Activated CD4-positive, alpha-beta T cell treated with anti-CD3 and anti-CD28 coated beads for 48 hours (primary cell): ENCODE results near the gene UBE2K.
A peak's percentile ranks its signal among the peaks of the same experiment; 100 is the strongest.
"Not testable (repeated sequence)": the region's sequence is repeated elsewhere in the genome, so short reads cannot be mapped to it uniquely, and the experiment has no call there.

Experiments
- DNase-seq: peaks from one replicate; pipeline ENCODE4 v3.0.0-alpha.2; 2020

UBE2K gene

DNA sequence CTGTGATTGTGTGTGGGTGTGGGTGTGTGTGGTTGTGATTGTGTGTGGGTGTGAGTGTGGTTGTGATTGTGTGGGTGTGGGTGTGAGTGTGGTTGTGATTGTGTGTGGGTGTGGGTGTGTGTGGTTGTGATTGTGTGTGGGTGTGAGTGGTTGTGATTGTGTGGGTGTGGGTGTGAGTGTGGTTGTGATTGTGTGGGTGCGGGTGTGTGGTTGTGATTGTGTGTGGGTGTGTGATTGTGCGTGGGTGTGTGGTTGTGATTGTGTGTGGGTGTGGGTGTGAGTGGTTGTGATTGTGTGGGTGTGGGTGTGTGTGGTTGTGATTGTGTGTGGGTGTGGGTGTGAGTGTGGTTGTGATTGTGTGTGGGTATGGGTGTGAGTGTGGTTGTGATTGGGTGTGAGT lies 115.8 kb downstream of the UBE2K start:
- not testable (repeated sequence) for DNase-seq

DNA sequence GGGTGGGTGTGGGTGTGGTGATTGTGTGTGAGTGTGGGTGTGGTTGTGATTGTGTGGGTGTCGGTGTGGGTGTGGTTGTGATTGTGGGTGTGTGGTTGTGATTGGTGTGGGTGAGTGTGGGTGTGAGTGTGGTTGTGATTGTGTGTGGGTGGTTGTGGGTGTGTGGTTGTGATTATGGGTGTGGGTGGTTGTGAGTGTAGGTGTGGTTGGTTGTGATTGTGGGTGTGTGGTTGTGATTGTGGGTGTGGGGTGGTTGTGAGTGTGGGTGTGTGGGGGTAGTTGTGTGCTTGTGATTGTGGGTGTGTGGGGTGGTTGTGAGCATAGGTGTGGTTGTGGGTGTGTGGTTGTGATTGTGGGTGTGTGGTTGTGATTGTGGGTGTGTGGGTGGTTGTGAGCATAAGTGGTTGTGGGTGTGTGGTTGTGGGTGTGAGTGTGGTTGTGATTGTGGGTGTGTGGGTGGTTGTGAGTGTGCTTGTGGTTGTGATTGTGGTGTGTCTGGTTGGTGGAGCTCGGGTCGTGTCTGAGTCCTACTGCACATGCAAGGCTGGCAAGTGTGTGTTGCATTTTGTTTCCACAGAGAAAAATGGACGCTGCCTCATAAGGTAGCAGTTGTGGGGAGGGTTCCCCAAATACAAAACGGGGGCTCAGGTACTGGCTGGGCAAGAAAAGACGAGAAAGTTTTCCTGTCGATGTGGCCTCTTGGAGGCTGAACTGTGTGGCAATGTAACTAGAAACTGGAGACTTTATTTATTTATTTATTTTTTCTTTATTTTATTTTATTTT lies 116.7 kb downstream of the UBE2K start:
- peak; percentile 28 for DNase-seq

DNA sequence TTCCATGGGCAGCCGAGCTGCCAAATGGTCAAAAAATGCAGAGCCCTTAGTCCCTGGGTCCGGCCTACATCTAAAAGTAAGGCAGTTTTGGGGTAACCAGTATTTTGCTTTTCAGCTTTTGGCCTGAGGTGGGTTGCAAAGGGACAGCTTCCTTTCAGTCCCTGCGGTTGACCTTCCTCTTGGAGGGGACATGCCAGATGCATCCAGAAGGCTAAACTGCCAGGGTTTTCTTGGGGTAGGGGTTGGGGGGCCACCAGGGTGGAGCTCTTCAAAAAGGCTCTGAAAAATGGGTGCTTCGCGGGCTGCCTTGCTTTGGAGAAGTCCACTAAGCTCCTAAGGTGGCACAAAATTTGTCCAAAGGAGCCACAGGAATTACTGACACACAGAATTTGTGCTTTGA lies 120.7 kb downstream of the UBE2K start:
- no peak for DNase-seq

DNA sequence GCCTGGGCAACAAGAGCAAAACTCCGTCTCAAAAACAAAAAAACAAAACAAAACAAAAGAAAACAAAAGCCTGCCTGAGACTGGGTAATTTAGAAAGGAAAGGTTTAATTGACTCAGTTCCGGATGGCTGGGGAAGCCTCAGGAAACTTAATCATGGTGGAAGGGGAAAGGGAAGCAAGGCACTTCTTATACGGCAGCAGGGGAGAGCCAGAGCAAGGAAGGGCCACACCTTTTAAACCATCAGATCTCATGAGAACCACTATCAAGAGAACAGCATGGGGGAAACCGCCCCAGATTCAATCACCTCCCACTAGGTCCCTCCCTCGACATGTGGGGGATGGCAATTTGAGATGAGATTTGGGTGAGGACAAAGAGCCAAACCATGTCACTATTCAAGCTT lies 122.2 kb downstream of the UBE2K start:
- no peak for DNase-seq

DNA sequence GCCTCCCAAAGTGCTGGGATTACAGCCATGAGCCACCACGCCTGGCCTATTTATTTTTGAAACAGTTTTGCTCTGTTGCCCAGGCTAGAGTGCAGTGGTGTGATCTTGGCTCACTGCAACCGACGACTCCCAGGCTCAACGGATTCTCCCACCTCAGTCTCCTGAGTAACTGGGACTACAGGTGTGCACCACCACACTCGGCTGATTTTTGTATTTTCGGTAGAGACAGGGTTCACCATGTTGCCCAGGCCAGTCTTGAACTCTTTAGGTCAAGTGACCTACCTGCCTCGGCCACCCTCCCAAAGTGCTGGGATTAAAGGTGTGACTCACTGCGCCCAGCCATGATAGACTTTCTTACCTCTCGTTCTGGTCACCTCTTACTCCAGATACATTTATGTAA lies 124.0 kb downstream of the UBE2K start:
- no peak for DNase-seq

DNA sequence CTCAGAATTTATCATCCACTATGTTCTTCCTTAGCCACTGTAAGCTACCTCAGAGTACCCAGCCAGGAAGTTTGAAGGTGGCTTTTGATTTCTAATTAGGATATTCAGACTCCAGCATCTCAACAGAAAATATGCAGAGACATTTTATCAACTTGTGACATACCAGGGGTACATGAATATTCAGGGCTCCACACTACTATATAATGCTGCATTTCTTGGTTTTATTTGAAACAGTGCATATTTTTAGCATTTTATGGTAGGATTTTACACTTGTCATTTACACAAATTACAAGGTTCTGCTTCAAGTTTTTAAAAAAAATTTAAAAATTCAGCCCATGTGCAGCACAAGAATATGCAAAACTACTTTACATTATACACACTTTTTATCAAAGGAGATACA lies 124.7 kb downstream of the UBE2K start:
- no peak for DNase-seq

DNA sequence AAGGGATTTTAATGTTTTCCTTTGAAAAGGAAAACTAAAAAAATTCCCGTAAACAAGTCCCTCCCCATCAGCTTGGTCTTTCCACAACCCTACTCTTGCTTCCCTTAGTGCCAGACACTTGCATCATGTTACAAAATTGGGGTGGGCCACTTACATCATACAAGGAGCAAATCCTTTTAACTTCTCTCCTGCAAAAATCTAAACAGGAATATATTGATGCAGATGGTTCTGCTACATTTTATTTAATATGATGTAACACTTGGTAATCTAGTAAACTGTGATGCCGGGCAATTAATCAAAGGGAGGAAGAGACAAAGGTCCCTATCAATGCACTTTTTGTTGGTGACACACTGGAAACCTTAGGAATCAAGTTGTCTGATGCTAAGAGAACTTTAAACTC lies 125.3 kb downstream of the UBE2K start:
- DNase-seq, result no peak

DNA sequence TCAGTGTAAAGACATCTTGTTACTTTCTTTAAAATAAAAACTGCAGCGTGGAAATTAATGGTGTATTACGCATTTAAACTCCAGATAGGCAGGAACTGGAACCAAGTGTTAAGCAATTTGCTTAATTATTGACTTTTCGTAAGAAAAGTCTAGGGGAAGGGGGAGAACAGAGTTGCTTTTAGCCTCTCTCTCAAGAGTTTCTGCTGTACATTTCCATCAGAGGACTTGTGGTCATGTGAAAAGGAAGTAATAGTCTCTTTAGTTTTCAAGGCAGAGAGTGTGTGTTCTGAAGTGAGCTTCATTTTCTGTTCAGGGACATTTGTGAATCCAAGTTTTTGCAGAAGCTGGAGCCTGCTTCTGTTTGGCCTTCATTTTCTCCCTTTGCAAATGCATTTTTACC lies 127.2 kb downstream of the UBE2K start:
- no peak for DNase-seq

DNA sequence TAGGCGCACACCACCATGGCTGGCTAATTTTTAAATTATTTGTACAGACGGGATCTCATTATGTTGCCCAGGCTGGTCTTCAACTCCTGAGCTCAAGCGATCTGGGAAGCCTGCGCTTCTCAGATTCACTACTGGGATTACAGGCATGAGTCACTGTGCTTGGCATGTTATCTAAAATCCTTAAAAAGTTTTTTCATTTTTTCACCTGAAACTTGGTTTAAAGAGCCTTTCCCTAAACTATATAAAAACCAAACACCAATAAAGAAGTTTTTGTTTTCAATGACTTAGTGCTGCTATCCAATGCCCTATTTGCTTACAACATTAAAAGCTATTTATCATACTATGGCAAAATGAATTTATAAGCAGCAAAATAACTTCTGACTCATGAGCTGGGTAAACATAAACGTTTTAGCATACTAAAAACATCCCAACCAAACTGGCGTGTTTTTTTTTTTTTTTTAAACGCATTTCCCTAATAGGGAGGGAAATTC lies 127.8 kb downstream of the UBE2K start:
- no peak for DNase-seq
